SK-N-SH (cell line): ENCODE results near the gene SCGB1C1. TPM values are rescaled to one million over a fixed set of nuclear protein-coding genes. Genes with fewer than 3 reads are reported as not detected.

Source experiments
- CTCF ChIA-PET: fragments of 300-600, 350-600 bp; formaldehyde crosslinking; extraction: SDS; loops from one replicate; lab custom pipeline; 2021; lab: Yijun Ruan, JAX
- POLR2A ChIA-PET: fragments of 350-600 bp; sonication (Branson Sonifier 250); formaldehyde crosslinking; extraction: SDS; loops from one replicate; lab custom pipeline; 2020; ENCODE audit warnings: antibody characterized with exemption, inconsistent platforms; lab: Yijun Ruan, JAX
- DNase-seq: peaks from one replicate; pipeline ENCODE4 v3.0.0; 2012
- H2AFZ ChIP-seq: fragments of 200-600 bp; sonication (generic); 2 replicates; pipeline ENCODE4 v1.8.1; 2016; ENCODE audit warnings: antibody characterized with exemption, mild to moderate bottlenecking, low read depth
- H3F3A ChIP-seq: fragments of 200-600 bp; sonication (generic); replicated peaks from 2 replicates; pipeline ENCODE3; 2016; ENCODE audit warnings: antibody characterized with exemption, mild to moderate bottlenecking; ENCODE audit not compliant: insufficient read depth
- H3K27ac ChIP-seq, 2 experiments: fragments of 200-500 bp in 1 of 2; fragments of 200-600 bp in 1 of 2; sonication (Bioruptor generic) in 1 of 2; sonication (generic), shearing (Covaris generic) in 1 of 2; 2 replicates each; pipeline versions ENCODE4 v1.5.1 to v1.6.1; 2014 to 2016; ENCODE audit warnings: low read depth in 2 of 2, inconsistent platforms in 1 of 2, low read length in 1 of 2, mild to moderate bottlenecking in 1 of 2, mixed read lengths in 1 of 2
- H3K27me3 ChIP-seq: fragments of 200-600 bp; sonication (generic), shearing (Covaris generic); 2 replicates; pipeline ENCODE4 v1.6.1; 2016; ENCODE audit warnings: mixed run types; ENCODE audit not compliant: insufficient read depth
- H3K36me3 ChIP-seq, 2 experiments: fragments of 200-500 bp in 1 of 2; fragments of 200-600 bp in 1 of 2; sonication (Bioruptor generic) in 1 of 2; sonication (generic) in 1 of 2; replicated peaks in 1 of 2; 2 replicates each; pipeline versions ENCODE3 to v1.5.1; 2014 to 2016; ENCODE audit warnings: low read length in 1 of 2, mild to moderate bottlenecking in 1 of 2; ENCODE audit not compliant: insufficient read depth in 2 of 2, control insufficient read depth in 1 of 2
- H3K4me1 ChIP-seq, 2 experiments: fragments of 200-500 bp in 1 of 2; fragments of 200-600 bp in 1 of 2; sonication (Bioruptor generic) in 1 of 2; sonication (generic), shearing (Covaris generic) in 1 of 2; 2 replicates each; pipeline versions ENCODE4 v1.5.1 to v1.6.1; 2014 to 2016; ENCODE audit warnings: low read depth in 1 of 2, low read length in 1 of 2, mixed run types in 1 of 2; ENCODE audit not compliant: insufficient read depth in 2 of 2, control insufficient read depth in 1 of 2
- H3K4me2 ChIP-seq: fragments of 200-600 bp; sonication (generic), shearing (Covaris generic); 2 replicates; pipeline ENCODE4 v1.6.1; 2017; ENCODE audit warnings: mixed run types
- H3K4me3 ChIP-seq, 2 experiments: fragments of 200-500 bp in 1 of 2; fragments of 200-600 bp in 1 of 2; sonication (Bioruptor generic) in 1 of 2; sonication (generic), shearing (Covaris generic) in 1 of 2; 2 replicates each; pipeline versions ENCODE4 v1.5.1 to v1.8.1; 2014 to 2016; ENCODE audit warnings: low read depth in 2 of 2, inconsistent platforms in 1 of 2, low read length in 1 of 2, mild to moderate bottlenecking in 1 of 2, mixed read lengths in 1 of 2, moderate library complexity in 1 of 2
- H3K79me2 ChIP-seq: fragments of 200-600 bp; sonication (generic); 2 replicates; pipeline ENCODE4 v1.8.1; 2017; ENCODE audit warnings: mild to moderate bottlenecking; ENCODE audit not compliant: insufficient read depth
- H3K9ac ChIP-seq: fragments of 200-600 bp; sonication (generic); 2 replicates; pipeline ENCODE4 v1.6.1; 2017; ENCODE audit warnings: mixed run types
- H3K9me2 ChIP-seq: fragments of 200-600 bp; sonication (generic); 2 replicates; pipeline ENCODE4 v1.6.1; 2017; ENCODE audit warnings: mixed run types
- H3K9me3 ChIP-seq: fragments of 200-600 bp; sonication (generic); 2 replicates; pipeline ENCODE4 v1.6.1; 2017; ENCODE audit warnings: mixed run types, mild to moderate bottlenecking, moderate library complexity
- H4K20me1 ChIP-seq: fragments of 200-600 bp; sonication (generic); 2 replicates; pipeline ENCODE4 v1.6.1; 2017; ENCODE audit warnings: mild to moderate bottlenecking, mixed run types; ENCODE audit not compliant: insufficient read depth
- ELF1 ChIP-seq: IDR thresholded peaks from 2 replicates; pipeline ENCODE4 v1.4.0; 2012
- EZH2phosphoT487 ChIP-seq: fragments of 200-600 bp; sonication (generic); IDR thresholded peaks from 2 replicates; pipeline ENCODE4 v1.6.1; 2017; ENCODE audit warnings: low read depth, mixed run types, mild to moderate bottlenecking, antibody characterized with exemption, moderate library complexity, borderline replicate concordance
- FOXM1 ChIP-seq: IDR thresholded peaks from 2 replicates; pipeline ENCODE4 v1.4.0; 2012; ENCODE audit warnings: low read depth, mild to moderate bottlenecking
- GATA2 ChIP-seq: sonication (generic); formaldehyde crosslinking; IDR thresholded peaks from 2 replicates; pipeline ENCODE4 v1.5.0; 2020; ENCODE audit warnings: mild to moderate bottlenecking, missing genetic modification reagents
- JUND ChIP-seq: IDR thresholded peaks from 2 replicates; pipeline ENCODE4 v1.4.0; 2012
- MXI1 ChIP-seq: IDR thresholded peaks from 2 replicates; pipeline ENCODE4 v1.6.1; 2012; ENCODE audit warnings: mild to moderate bottlenecking, low read depth, low read length, improper control_type of control experiment
- NRF1 ChIP-seq: IDR thresholded peaks from 2 replicates; pipeline ENCODE4 v1.6.1; 2012; ENCODE audit warnings: low read depth, mild to moderate bottlenecking, low read length
- RAD21 ChIP-seq: IDR thresholded peaks from 2 replicates; pipeline ENCODE4 v1.6.1; 2012; ENCODE audit warnings: mild to moderate bottlenecking, low read length
- REST ChIP-seq: IDR thresholded peaks from 2 replicates; pipeline ENCODE4 v1.6.1; 2012; ENCODE audit warnings: mild to moderate bottlenecking, low read depth, low read length, moderate library complexity
- SIN3A ChIP-seq: IDR thresholded peaks from 2 replicates; pipeline ENCODE4 v1.6.1; 2012; ENCODE audit warnings: low read depth, mild to moderate bottlenecking, low read length, moderate library complexity, borderline replicate concordance
- TAF1 ChIP-seq: IDR thresholded peaks from 2 replicates; pipeline ENCODE4 v1.6.1; 2012; ENCODE audit warnings: low read depth, mild to moderate bottlenecking, low read length, moderate library complexity, borderline replicate concordance
- TCF12 ChIP-seq: IDR thresholded peaks from 2 replicates; pipeline ENCODE4 v1.4.0; 2012
- TEAD4 ChIP-seq: IDR thresholded peaks from 2 replicates; pipeline ENCODE4 v1.4.0; 2012; ENCODE audit warnings: mild to moderate bottlenecking, borderline replicate concordance; ENCODE audit not compliant: insufficient read depth
- USF2 ChIP-seq: fragments of 150-350 bp; IDR thresholded peaks from 2 replicates; pipeline ENCODE4 v1.6.1; 2017; ENCODE audit warnings: antibody characterized with exemption, low read length, low read depth, borderline replicate concordance
- whole genome bisulfite sequencing: methylation state at CpG from one replicate; pipeline ENCODE4 v1.1.6; 2017; ENCODE audit warnings: low lambda C conversion rate; 5-methylcytosine and 5-hydroxymethylcytosine counted together
- polyA plus RNA-seq, 3 experiments: library from polyadenylated mRNA; depleted of rRNA; stranded (reverse); fragments of >200 nt; gene quantifications; 2 replicates each; pipeline ENCODE4 v1.2.3, GENCODE V29; 2012
- TF ChIP-seq, protein P1 (sequence below): fragments of 200-600 bp; sonication (generic); IDR thresholded peaks from 2 replicates; pipeline ENCODE4 v1.6.1; 2017; ENCODE audit warnings: antibody characterized with exemption, mild to moderate bottlenecking, moderate library complexity
- TF ChIP-seq, protein P2 (sequence below): IDR thresholded peaks from 2 replicates; pipeline ENCODE4; 2012
- TF ChIP-seq, protein P3 (sequence below): fragments of 150-350 bp; IDR thresholded peaks from 2 replicates; pipeline ENCODE4 v1.6.1; 2016; ENCODE audit warnings: mild to moderate bottlenecking, low read depth, low read length

Gene SCGB1C1
- polyA plus RNA-seq, 1 of the 3 experiments (the other 2 are of a cell fraction): not detected

GRCh38 chr11:205221-206001 lies 12.5 kb downstream of the SCGB1C1 start (continued):
- TF ChIP-seq, protein P1, sequence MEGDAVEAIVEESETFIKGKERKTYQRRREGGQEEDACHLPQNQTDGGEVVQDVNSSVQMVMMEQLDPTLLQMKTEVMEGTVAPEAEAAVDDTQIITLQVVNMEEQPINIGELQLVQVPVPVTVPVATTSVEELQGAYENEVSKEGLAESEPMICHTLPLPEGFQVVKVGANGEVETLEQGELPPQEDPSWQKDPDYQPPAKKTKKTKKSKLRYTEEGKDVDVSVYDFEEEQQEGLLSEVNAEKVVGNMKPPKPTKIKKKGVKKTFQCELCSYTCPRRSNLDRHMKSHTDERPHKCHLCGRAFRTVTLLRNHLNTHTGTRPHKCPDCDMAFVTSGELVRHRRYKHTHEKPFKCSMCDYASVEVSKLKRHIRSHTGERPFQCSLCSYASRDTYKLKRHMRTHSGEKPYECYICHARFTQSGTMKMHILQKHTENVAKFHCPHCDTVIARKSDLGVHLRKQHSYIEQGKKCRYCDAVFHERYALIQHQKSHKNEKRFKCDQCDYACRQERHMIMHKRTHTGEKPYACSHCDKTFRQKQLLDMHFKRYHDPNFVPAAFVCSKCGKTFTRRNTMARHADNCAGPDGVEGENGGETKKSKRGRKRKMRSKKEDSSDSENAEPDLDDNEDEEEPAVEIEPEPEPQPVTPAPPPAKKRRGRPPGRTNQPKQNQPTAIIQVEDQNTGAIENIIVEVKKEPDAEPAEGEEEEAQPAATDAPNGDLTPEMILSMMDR: no peak
- no peak for TF ChIP-seq RAD21
- TF ChIP-seq USF2: no peak
- TF ChIP-seq TEAD4: no peak

DNA sequence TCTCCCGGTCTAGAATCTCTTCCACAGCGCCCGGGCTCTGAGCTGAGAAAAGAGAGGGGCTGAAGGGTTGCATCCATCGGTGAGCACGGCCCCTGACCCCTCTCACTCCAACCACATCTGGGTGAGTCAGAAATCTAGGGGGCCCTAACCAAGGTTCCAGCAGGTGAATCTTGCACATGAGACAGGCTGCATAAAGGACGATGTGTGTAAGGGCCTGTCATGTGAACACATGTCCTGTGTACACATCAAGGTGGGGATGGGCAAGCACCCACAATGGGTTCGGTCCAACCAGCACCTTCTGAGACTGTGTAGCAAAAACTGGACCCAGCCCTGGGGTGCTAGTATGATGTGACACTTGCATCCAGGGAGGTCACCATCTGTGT lies 13.1 kb downstream of the SCGB1C1 start:
- CTCF ChIA-PET: interaction anchor here (0.7 kb wide), 1 partner anchor 147 kb away, joined by 3 read pairs; no protein-coding TSS in a partner anchor
- 95% methylated on average over 7 of the region's 7 CpGs for WGBS
- peaks cover 69% of the 10 kb centered on the region for H3K79me2 ChIP-seq

More for the DNA sequence above, 13.1 kb downstream of the SCGB1C1 start:
- Histone ChIP-seq H3K27me3 (no peaks in the 10 kb centered on the region), H3K4me1 (peaks cover 15 to 32% of the 10 kb centered on the region in 2 experiments; a peak in 3 of 4 replicates), H3F3A (peaks cover 8% of the 10 kb centered on the region), H3K9me2 (no peaks in the 10 kb centered on the region), H3K4me3 (peak overlapping the region; percentile 78 to 97), H4K20me1 (peaks cover 45% of the 10 kb centered on the region), H3K4me2 (peak overlapping the region; percentile 92), H3K9ac (peak overlapping the region; percentile 99), H3K9me3 (no peaks in the 10 kb centered on the region), H3K27ac (no peak overlapping the region), H3K36me3 (peaks cover 40 to 46% of the 10 kb centered on the region in 2 experiments), H2AFZ (no peak overlapping the region)
- no peak for DNase-seq
- TF ChIP-seq MXI1 (no peak), ELF1 (no peak), NRF1 (no peak), SIN3A (no peak), TCF12 (no peak), REST (no peak), GATA2 (CRISPR knock-in tag) (no peak), JUND (no peak), TAF1 (no peak), FOXM1 (no peak), EZH2phosphoT487 (no peak)
- TF ChIP-seq, protein P2, sequence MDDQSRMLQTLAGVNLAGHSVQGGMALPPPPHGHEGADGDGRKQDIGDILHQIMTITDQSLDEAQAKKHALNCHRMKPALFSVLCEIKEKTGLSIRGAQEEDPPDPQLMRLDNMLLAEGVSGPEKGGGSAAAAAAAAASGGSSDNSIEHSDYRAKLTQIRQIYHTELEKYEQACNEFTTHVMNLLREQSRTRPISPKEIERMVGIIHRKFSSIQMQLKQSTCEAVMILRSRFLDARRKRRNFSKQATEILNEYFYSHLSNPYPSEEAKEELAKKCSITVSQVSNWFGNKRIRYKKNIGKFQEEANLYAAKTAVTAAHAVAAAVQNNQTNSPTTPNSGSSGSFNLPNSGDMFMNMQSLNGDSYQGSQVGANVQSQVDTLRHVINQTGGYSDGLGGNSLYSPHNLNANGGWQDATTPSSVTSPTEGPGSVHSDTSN: no peak
- TF ChIP-seq, protein P3, sequence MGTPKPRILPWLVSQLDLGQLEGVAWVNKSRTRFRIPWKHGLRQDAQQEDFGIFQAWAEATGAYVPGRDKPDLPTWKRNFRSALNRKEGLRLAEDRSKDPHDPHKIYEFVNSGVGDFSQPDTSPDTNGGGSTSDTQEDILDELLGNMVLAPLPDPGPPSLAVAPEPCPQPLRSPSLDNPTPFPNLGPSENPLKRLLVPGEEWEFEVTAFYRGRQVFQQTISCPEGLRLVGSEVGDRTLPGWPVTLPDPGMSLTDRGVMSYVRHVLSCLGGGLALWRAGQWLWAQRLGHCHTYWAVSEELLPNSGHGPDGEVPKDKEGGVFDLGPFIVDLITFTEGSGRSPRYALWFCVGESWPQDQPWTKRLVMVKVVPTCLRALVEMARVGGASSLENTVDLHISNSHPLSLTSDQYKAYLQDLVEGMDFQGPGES: no peak
- TF ChIP-seq, protein P1: no peak
- POLR2A ChIA-PET: no interaction called here
